ENCODE data around the gene PTP4A2. TPM values are rescaled to one million over a fixed set of nuclear protein-coding genes. Genes with fewer than 3 reads are reported as not detected.

Gene PTP4A2
- total and polyA plus RNA-seq, 2 donors (not counting 3 experiments of a cell fraction or from before 2014, with no cell fraction given), result 74.1 to 184 TPM

- intact Hi-C loops (cut with micrococcal nuclease) (loop anchor here (1.0 to 2.0 kb wide), 2 partner anchors 10 to 16 kb away; partner anchors contain the start of gene PTP4A2), dilution Hi-C loops (cut with MboI; ENCODE audit: extremely low pct_ligation_motif_present, low sequenced_read_pairs) (no loop called here)
- no peak overlapping the region for H3K4me3 ChIP-seq (replicated peaks in 1 of 3; ENCODE audit: insufficient read depth in 1 of 3, low read depth in 1 of 3, low read length in 3 of 3)
- peaks cover 20% of the 10 kb centered on the region for H3K4me1 ChIP-seq (ENCODE audit: control insufficient read depth, extremely low read depth, insufficient read depth, low read length)
- no peak for TF ChIP-seq POLR2A (IDR thresholded peaks at IDR 0.05; ENCODE audit: low read depth, low read length)
- TF ChIP-seq MAX (IDR thresholded peaks at IDR 0.05; ENCODE audit: insufficient read depth, insufficient read length), result peak; percentile 91
- peak; percentile 37 for TF ChIP-seq FOS (IDR thresholded peaks at IDR 0.05; ENCODE audit: borderline replicate concordance, insufficient read depth, low read length)
- TF ChIP-seq JUN (IDR thresholded peaks at IDR 0.05; ENCODE audit: borderline replicate concordance, insufficient read depth, insufficient read length, low read depth), result peak; percentile 47
- peak; percentile 56 for TF ChIP-seq GATA2 (IDR thresholded peaks at IDR 0.05; ENCODE audit: insufficient read depth, insufficient read length, low read depth, low read length)
- no peak for TF ChIP-seq EZH2 (IDR thresholded peaks at IDR 0.05; ENCODE audit: borderline replicate concordance, low read depth, low read length, severe bottlenecking)
- TF ChIP-seq POLR2AphosphoS5 (IDR thresholded peaks at IDR 0.05; ENCODE audit: insufficient read depth, low read depth, low read length), result no peak
- TF ChIP-seq CTCF (IDR thresholded peaks at IDR 0.05; ENCODE audit: extremely low read depth in 1 of 2, insufficient read depth in 1 of 2, low read depth in 1 of 2, low read length in 2 of 2), result no peak
- TF ChIP-seq MYC (IDR thresholded peaks at IDR 0.05; ENCODE audit: low read depth, low read length), result peak; percentile 84
- no peaks in the 10 kb centered on the region for H3K27me3 ChIP-seq (ENCODE audit: control insufficient read depth in 2 of 2, insufficient read depth in 2 of 2, low read length in 2 of 2)
- CTCF ChIA-PET, result interaction anchor here (0.8 to 5.2 kb wide), 15 partner anchors 8 to 166 kb away, joined by 3 to 54 read pairs (median 5); partner anchors contain the start of genes PTP4A2 and SPOCD1
- TSS peak; percentile 65 for BruUV-seq (replicated peaks)
- FAIRE-seq, result peak; percentile 79
- DNase-seq (ENCODE audit: low read depth, low spot score), result peak; percentile 89
- H3K4me2 ChIP-seq (ENCODE audit: insufficient read depth, low read length), result no peak overlapping the region
- no peaks in the 10 kb centered on the region for H4K20me1 ChIP-seq (replicated peaks; ENCODE audit: control insufficient read depth, extremely low read depth, insufficient read depth, low read length)
- no peaks in the 10 kb centered on the region for H3K9me1 ChIP-seq (replicated peaks; ENCODE audit: control insufficient read depth, extremely low read depth, insufficient read depth, low read length)
- H3K9ac ChIP-seq (replicated peaks; ENCODE audit: extremely low read depth, insufficient read depth, low read length), result peak overlapping the region; percentile 35
- no peaks in the 10 kb centered on the region for H3K9me3 ChIP-seq (replicated peaks; ENCODE audit: control insufficient read depth, insufficient read depth, low read length)
- H3K27ac ChIP-seq (ENCODE audit: insufficient read depth, low read depth, low read length), result peak overlapping the region; percentile 82
- no peaks in the 10 kb centered on the region for H3K36me3 ChIP-seq (ENCODE audit: control insufficient read depth in 2 of 2, extremely low read depth in 1 of 2, insufficient read depth in 2 of 2, low read length in 2 of 2)
- no peaks in the 10 kb centered on the region for H3K79me2 ChIP-seq (ENCODE audit: control insufficient read depth, insufficient read depth, low read length)
- POLR2A ChIA-PET, result no interaction called here
- H2AFZ ChIP-seq (ENCODE audit: low read depth, low read length), result peak overlapping the region; percentile 86
Observed at GRCh38 chr1:31954607-31955283, 16.6 kb upstream of the PTP4A2 start.
